Endothelial cell of umbilical vein (primary cell): Measurements from ENCODE around the gene RPL41. TPM values are rescaled to one million over a fixed set of nuclear protein-coding genes. Genes with fewer than 3 reads are reported as not detected.

Experiments
- BruUV-seq: library from RNA; stranded (reverse); fragments of 400-500 nt; replicated peaks from 2 replicates; lab custom pipeline; 2021; lab: Mats Ljungman, UMichigan
- CTCF ChIA-PET: fragments of 300-600, 350-600 bp; sonication (Branson Sonifier 250); formaldehyde crosslinking; loops from one replicate; lab custom pipeline; 2021; ENCODE audit warnings: antibody characterized with exemption, inconsistent platforms; lab: Charles Lee
- POLR2A ChIA-PET: fragments of 300-600, 350-600 bp; sonication (Branson Sonifier 250); formaldehyde crosslinking; loops from one replicate; lab custom pipeline; 2021; ENCODE audit warnings: antibody characterized with exemption, inconsistent platforms; lab: Charles Lee
- DNase-seq: peaks from one replicate; pipeline ENCODE4 v3.0.0-alpha.2; 2011; ENCODE audit warnings: low read depth, low spot score
- FAIRE-seq: peaks from 2 replicates; lab custom pipeline; 2011; peaks lifted over from hg19 to GRCh38; lab: Jason Lieb, UNC
- H2AFZ ChIP-seq: 2 replicates; pipeline ENCODE4 v1.6.0; 2012; ENCODE audit warnings: low read depth, low read length, control low read depth, inconsistent platforms
- H3K27ac ChIP-seq: 2 replicates; pipeline ENCODE4 v1.5.1; 2011; ENCODE audit warnings: low read depth, mild to moderate bottlenecking, control low read depth, low read length, moderate library complexity; ENCODE audit not compliant: insufficient read depth
- H3K27me3 ChIP-seq, 2 experiments: 2 replicates each; pipeline versions ENCODE4 v1.6.0 to v1.6.1; 2011; ENCODE audit warnings: low read length in 2 of 2, mixed read lengths in 1 of 2; ENCODE audit not compliant: control insufficient read depth in 2 of 2, insufficient read depth in 2 of 2
- H3K36me3 ChIP-seq, 2 experiments: 2 replicates in 1 of 2; 3 replicates in 1 of 2; pipeline ENCODE4 v1.5.1; 2011; ENCODE audit warnings: low read length in 2 of 2, mild to moderate bottlenecking in 1 of 2, moderate library complexity in 1 of 2; ENCODE audit not compliant: control insufficient read depth in 2 of 2, insufficient read depth in 2 of 2; ENCODE audit errors: extremely low read depth in 1 of 2
- H3K4me1 ChIP-seq: 3 replicates; pipeline ENCODE4 v1.5.1; 2011; ENCODE audit warnings: mild to moderate bottlenecking, low read length; ENCODE audit not compliant: control insufficient read depth, insufficient read depth; ENCODE audit errors: extremely low read depth
- H3K4me2 ChIP-seq: 2 replicates; pipeline ENCODE4 v1.6.1; 2011; ENCODE audit warnings: low read length, control low read depth, mixed read lengths; ENCODE audit not compliant: insufficient read depth
- H3K4me3 ChIP-seq, 3 experiments: fragments of 200-600 bp in 1 of 3; sonication (generic), shearing (Covaris generic) in 1 of 3; replicated peaks in 1 of 3; 2 replicates each; pipeline ENCODE4 v1.5.1; 2011 to 2016; ENCODE audit warnings: control low read depth in 3 of 3, low read length in 3 of 3, mild to moderate bottlenecking in 2 of 3, inconsistent platforms in 1 of 3, low read depth in 1 of 3, moderate library complexity in 1 of 3; ENCODE audit not compliant: insufficient read depth in 1 of 3
- H3K79me2 ChIP-seq: 2 replicates; pipeline ENCODE4 v1.6.0; 2012; ENCODE audit warnings: low read length, inconsistent platforms; ENCODE audit not compliant: control insufficient read depth, insufficient read depth
- H3K9ac ChIP-seq: replicated peaks from 2 replicates; pipeline ENCODE3; 2011; ENCODE audit warnings: low read length, control low read depth; ENCODE audit not compliant: insufficient read depth; ENCODE audit errors: extremely low read depth
- H3K9me1 ChIP-seq: replicated peaks from 3 replicates; pipeline ENCODE4 v1.6.0; 2011; ENCODE audit warnings: mild to moderate bottlenecking, low read length; ENCODE audit not compliant: control insufficient read depth, insufficient read depth; ENCODE audit errors: extremely low read depth
- H3K9me3 ChIP-seq: replicated peaks from 2 replicates; pipeline ENCODE4 v1.5.1; 2012; ENCODE audit warnings: low read length, inconsistent platforms; ENCODE audit not compliant: control insufficient read depth, insufficient read depth
- H4K20me1 ChIP-seq: replicated peaks from 2 replicates; pipeline ENCODE3; 2011; ENCODE audit warnings: mild to moderate bottlenecking, low read length; ENCODE audit not compliant: control insufficient read depth, insufficient read depth; ENCODE audit errors: extremely low read depth
- CTCF ChIP-seq, 2 donors: IDR thresholded peaks; 1 replicate in 1 of 2; 2 replicates in 1 of 2; pipeline ENCODE4 v1.5.1; 2011; ENCODE audit warnings: low read length in 2 of 2, mild to moderate bottlenecking in 2 of 2, moderate library complexity in 2 of 2, control low read depth in 1 of 2, inconsistent platforms in 1 of 2, low read depth in 1 of 2; ENCODE audit not compliant: insufficient read depth in 1 of 2; ENCODE audit errors: extremely low read depth in 1 of 2
- EZH2 ChIP-seq: IDR thresholded peaks from 2 replicates; pipeline ENCODE4 v1.6.1; 2012; ENCODE audit warnings: borderline replicate concordance, low read depth, mild to moderate bottlenecking, moderate library complexity, low read length, inconsistent platforms; ENCODE audit not compliant: severe bottlenecking
- FOS ChIP-seq: IDR thresholded peaks from 2 replicates; pipeline ENCODE4 v1.6.1; 2011; ENCODE audit warnings: mild to moderate bottlenecking, low read length, moderate library complexity, borderline replicate concordance; ENCODE audit not compliant: insufficient read depth
- GATA2 ChIP-seq: IDR thresholded peaks from 2 replicates; pipeline ENCODE4 v1.7.0; 2011; ENCODE audit warnings: low read depth, mild to moderate bottlenecking, moderate library complexity, mixed read lengths, low read length; ENCODE audit not compliant: insufficient read length, insufficient read depth
- JUN ChIP-seq: IDR thresholded peaks from 2 replicates; pipeline ENCODE4 v1.6.1; 2011; ENCODE audit warnings: borderline replicate concordance, low read depth; ENCODE audit not compliant: insufficient read length, insufficient read depth
- MAX ChIP-seq: IDR thresholded peaks from 2 replicates; pipeline ENCODE4 v1.6.1; 2011; ENCODE audit not compliant: insufficient read depth, insufficient read length
- MYC ChIP-seq: IDR thresholded peaks from one replicate; pipeline ENCODE4 v1.6.1; 2011; ENCODE audit warnings: mild to moderate bottlenecking, low read depth, low read length
- POLR2A ChIP-seq: IDR thresholded peaks from 2 replicates; pipeline ENCODE4 v1.6.1; 2012; ENCODE audit warnings: low read depth, mild to moderate bottlenecking, control low read depth, low read length
- POLR2AphosphoS5 ChIP-seq: IDR thresholded peaks from 2 replicates; pipeline ENCODE4 v1.6.1; 2012; ENCODE audit warnings: low read depth, mild to moderate bottlenecking, control low read depth, low read length, moderate library complexity; ENCODE audit not compliant: insufficient read depth
- dilution Hi-C: fragments of 300-500 bp; cut with MboI; formaldehyde crosslinking; loops from one replicate; pipeline ENCODE4 v1.15.0; 2019; ENCODE audit warnings: low sequenced_read_pairs; ENCODE audit not compliant: extremely low pct_ligation_motif_present
- intact Hi-C: fragments of 100-400 bp; cut with micrococcal nuclease; formaldehyde crosslinking; loops from one replicate; pipeline ENCODE4 v1.10.0; 2022
- polyA plus RNA-seq, 4 experiments: library from polyadenylated mRNA; depleted of rRNA in 3 of 4; stranded (reverse) in 3 of 4; unstranded in 1 of 4; fragments of >200 nt; gene quantifications; 2 replicates each; pipeline versions ENCODE4 v1.2.1 to v1.2.3, GENCODE V29; 2011 to 2012; ENCODE audit warnings: missing spikeins in 1 of 4
- total RNA-seq: library from RNA; stranded (reverse); gene quantifications from 2 replicates; pipeline ENCODE4 v1.2.3, GENCODE V29; 2021

The RPL41 gene
- total and polyA plus RNA-seq, 2 donors (not counting 3 experiments of a cell fraction or from before 2014, with no cell fraction given) = 3,212 to 9,990 TPM

- CTCF ChIA-PET = no interaction called here
- BruUV-seq = no TSS peak
These were observed 14.4 kb downstream of the RPL41 start for GRCh38 chr12:56130876-56131275.

More at GRCh38 chr12:56130876-56131275, 14.4 kb downstream of the RPL41 start:
- H3K4me1 ChIP-seq = peaks cover 22% of the 10 kb centered on the region
- no peak for FAIRE-seq
- H3K9me3 ChIP-seq = no peaks in the 10 kb centered on the region
- H4K20me1 ChIP-seq = no peaks in the 10 kb centered on the region
- no peak for DNase-seq
- intact Hi-C loops = no loop called here
- no peak overlapping the region for H3K4me2 ChIP-seq
- dilution Hi-C loops = no loop called here
- POLR2A ChIA-PET = interaction anchor here (0.5 kb wide), 1 partner anchor 31 kb away, joined by 3 read pairs; no protein-coding TSS in a partner anchor
- H3K9ac ChIP-seq = no peak overlapping the region
- no peak overlapping the region for H3K4me3 ChIP-seq
- H3K79me2 ChIP-seq = peaks cover 19% of the 10 kb centered on the region
- no peaks in the 10 kb centered on the region for H3K9me1 ChIP-seq
- no peak overlapping the region for H2AFZ ChIP-seq
- peaks cover 9 to 33% of the 10 kb centered on the region in 2 experiments for H3K36me3 ChIP-seq
- TF ChIP-seq GATA2 (no peak), POLR2AphosphoS5 (no peak), FOS (no peak), MYC (no peak), MAX (no peak), EZH2 (no peak), JUN (no peak), POLR2A (no peak), CTCF (IDR thresholded peaks at IDR 0.05; ENCODE audit: extremely low read depth in 1 of 2, insufficient read depth in 1 of 2, low read depth in 1 of 2, low read length in 2 of 2) (no peak)
- no peaks in the 10 kb centered on the region for H3K27me3 ChIP-seq
- H3K27ac ChIP-seq = no peak overlapping the region
